HG03575 (cell line): Measurements from ENCODE around the gene FAM167B.

Experiments used
- ATAC-seq: cut with Tn5 transposase; IDR thresholded peaks from one replicate; pipeline ENCODE4 v1.9.1; 2021; ENCODE audit not compliant: unreplicated experiment, insufficient number of reproducible peaks, low FRiP score; ENCODE audit errors: extremely low read depth

FAM167B gene

GRCh38 chr1:32221980-32222755 lies 24.9 kb upstream of the FAM167B start, which contains the start of the genes EIF3I and TMEM234:
Gene EIF3I (plus strand): TSS chr1:32222407. CDS start chr1:32222442, 35 bp downstream.
Gene TMEM234 (minus strand): TSS chr1:32222353. CDS start chr1:32222322, 31 bp downstream.
- no peak for ATAC-seq

- no peak for ATAC-seq
These were observed 23.3 kb upstream of the FAM167B start for GRCh38 chr1:32223683-32224082.

GRCh38 chr1:32224285-32224684 lies 22.7 kb upstream of the FAM167B start:
- no peak for ATAC-seq

GRCh38 chr1:32228771-32229170 lies 18.3 kb upstream of the FAM167B start:
- ATAC-seq = no peak

- ATAC-seq = no peak
These were observed 15.1 kb upstream of the FAM167B start for GRCh38 chr1:32231843-32232432.

- ATAC-seq = no peak
These were observed 14.3 kb upstream of the FAM167B start for GRCh38 chr1:32232558-32233304.

- no peak for ATAC-seq
These were observed 12.2 kb upstream of the FAM167B start for GRCh38 chr1:32234792-32235191.

GRCh38 chr1:32239337-32239736 lies 7.7 kb upstream of the FAM167B start:
- ATAC-seq = no peak

- no peak for ATAC-seq
These were observed 7.3 kb upstream of the FAM167B start for GRCh38 chr1:32239790-32240139.

- no peak for ATAC-seq
These were observed 6.7 kb upstream of the FAM167B start for GRCh38 chr1:32240140-32240951.

GRCh38 chr1:32241001-32241763 lies 5.8 kb upstream of the FAM167B start:
- ATAC-seq = no peak

- no peak for ATAC-seq
These were observed 4.6 kb upstream of the FAM167B start for GRCh38 chr1:32242341-32242851.

- no peak for ATAC-seq
These were observed 430 bp downstream of the FAM167B start for GRCh38 chr1:32247452-32247851.

GRCh38 chr1:32247983-32248889 lies 1.2 kb downstream of the FAM167B start:
- no peak for ATAC-seq

GRCh38 chr1:32249831-32250525 lies 3.0 kb downstream of the FAM167B start:
- no peak for ATAC-seq

GRCh38 chr1:32250893-32251716 lies 4.1 kb downstream of the FAM167B start, which contains the start of gene LCK:
Gene LCK (plus strand): TSS chr1:32251265. CDS start chr1:32274330, 23,065 bp downstream.
- no peak for ATAC-seq
